Measurements from ENCODE around the gene GRIK4. TPM values are rescaled to one million over a fixed set of nuclear protein-coding genes. Genes with fewer than 3 reads are reported as not detected.
"Not testable (repeated sequence)": the region's sequence is repeated elsewhere in the genome, so short reads cannot be mapped to it uniquely, and the experiment has no call there.

GRIK4 gene
- total RNA-seq, 3 donors from 2014 or later (not counting 1 experiment from before 2014, with no cell fraction given): 2.2 to 32.3 (median 21.9) TPM

- ATAC-seq (no peak), DNase-seq (no peak)
- Histone ChIP-seq H3K36me3 (ENCODE audit: control insufficient read depth, insufficient read depth, low read length) (no peaks in the 10 kb centered on the region), H3K27me3 (ENCODE audit: control insufficient read depth, insufficient read depth, low read length) (peaks cover 2% of the 10 kb centered on the region), H3K27ac (ENCODE audit: low read length) (no peak overlapping the region), H3K4me1 (ENCODE audit: control insufficient read depth, insufficient read depth, low read length) (no peaks in the 10 kb centered on the region), H3K9me3 (ENCODE audit: control insufficient read depth, insufficient read depth, low read length) (no peaks in the 10 kb centered on the region), H3K4me3 (ENCODE audit: low read length) (no peak overlapping the region)
- intact Hi-C loops (cut with micrococcal nuclease): no loop called here
- no peak overlapping the region for H3K4me3 Mint-ChIP-seq
- H3K9me3 Mint-ChIP-seq: peaks cover 0 to 2% of the 10 kb centered on the region in 2 donors
- TF ChIP-seq CTCF (IDR thresholded peaks at IDR 0.05): no peak
- 88% methylated on average over 10 of the region's 14 CpGs for WGBS (ENCODE audit: insufficient coverage)
- peaks cover 0 to 15% of the 10 kb centered on the region in 2 donors for H3K4me1 Mint-ChIP-seq
- no peak overlapping the region for H3K27ac Mint-ChIP-seq
- peaks cover 0 to 19% of the 10 kb centered on the region in 2 donors for H3K27me3 Mint-ChIP-seq (ENCODE audit: low read depth in 2 of 2)
- H3K36me3 Mint-ChIP-seq: no peaks in the 10 kb centered on the region
Measured at GRCh38 chr11:120578596-120579154, 67.1 kb downstream of the GRIK4 start.

- ATAC-seq (no peak), DNase-seq (no peak)
- no peaks in the 10 kb centered on the region for H3K36me3 ChIP-seq (ENCODE audit: control insufficient read depth, insufficient read depth, low read length)
- H3K27me3 ChIP-seq (ENCODE audit: control insufficient read depth, insufficient read depth, low read length): peaks cover 2% of the 10 kb centered on the region
- TF ChIP-seq CTCF (IDR thresholded peaks at IDR 0.05): no peak
- no peaks in the 10 kb centered on the region for H3K4me1 ChIP-seq (ENCODE audit: control insufficient read depth, insufficient read depth, low read length)
- H3K4me3 ChIP-seq (ENCODE audit: low read length): no peak overlapping the region
- WGBS (ENCODE audit: insufficient coverage): 65% methylated on average over 7 of the region's 7 CpGs
- H3K36me3 Mint-ChIP-seq: no peaks in the 10 kb centered on the region
- intact Hi-C loops (cut with micrococcal nuclease): no loop called here
- H3K4me3 Mint-ChIP-seq: no peak overlapping the region
- H3K27ac Mint-ChIP-seq: no peak overlapping the region
- no peak overlapping the region for H3K27ac ChIP-seq (ENCODE audit: low read length)
- peaks cover 0 to 15% of the 10 kb centered on the region in 2 donors for H3K4me1 Mint-ChIP-seq
- H3K27me3 Mint-ChIP-seq (ENCODE audit: low read depth in 2 of 2): peaks cover 0 to 27% of the 10 kb centered on the region in 2 donors
- no peaks in the 10 kb centered on the region for H3K9me3 ChIP-seq (ENCODE audit: control insufficient read depth, insufficient read depth, low read length)
- peaks cover 0 to 4% of the 10 kb centered on the region in 2 donors for H3K9me3 Mint-ChIP-seq
Measured at GRCh38 chr11:120579611-120580031, 68.1 kb downstream of the GRIK4 start.

- Histone ChIP-seq H3K27me3 (ENCODE audit: control insufficient read depth, insufficient read depth, low read length) (peaks cover 2% of the 10 kb centered on the region), H3K4me1 (ENCODE audit: control insufficient read depth, insufficient read depth, low read length) (no peaks in the 10 kb centered on the region), H3K9me3 (ENCODE audit: control insufficient read depth, insufficient read depth, low read length) (no peaks in the 10 kb centered on the region), H3K27ac (ENCODE audit: low read length) (no peak overlapping the region), H3K36me3 (ENCODE audit: control insufficient read depth, insufficient read depth, low read length) (no peaks in the 10 kb centered on the region), H3K4me3 (ENCODE audit: low read length) (no peak overlapping the region)
- Mint-ChIP-seq H3K4me1 (peaks cover 0 to 23% of the 10 kb centered on the region in 2 donors), H3K36me3 (no peaks in the 10 kb centered on the region), H3K4me3 (no peak overlapping the region), H3K27me3 (ENCODE audit: low read depth in 2 of 2) (peaks cover 2 to 44% of the 10 kb centered on the region in 2 donors), H3K27ac (no peak overlapping the region), H3K9me3 (peaks cover 0 to 4% of the 10 kb centered on the region in 2 donors)
- intact Hi-C loops (cut with micrococcal nuclease): no loop called here
- TF ChIP-seq CTCF (IDR thresholded peaks at IDR 0.05): no peak
- 30% methylated on average over 3 of the region's 4 CpGs for WGBS (ENCODE audit: insufficient coverage)
- DNase-seq: no peak
- ATAC-seq: no peak
Measured at GRCh38 chr11:120581313-120581712, 69.8 kb downstream of the GRIK4 start.

- H3K4me3 ChIP-seq (ENCODE audit: low read length); H3K4me3 Mint-ChIP-seq; H3K36me3 Mint-ChIP-seq; H3K27ac ChIP-seq (ENCODE audit: low read length); H3K36me3 ChIP-seq (ENCODE audit: control insufficient read depth, insufficient read depth, low read length); H3K27ac Mint-ChIP-seq; H3K9me3 ChIP-seq (ENCODE audit: control insufficient read depth, insufficient read depth, low read length); H3K9me3 Mint-ChIP-seq; intact Hi-C loops (cut with micrococcal nuclease); H3K27me3 ChIP-seq (ENCODE audit: control insufficient read depth, insufficient read depth, low read length); DNase-seq; ATAC-seq; H3K4me1 ChIP-seq (ENCODE audit: control insufficient read depth, insufficient read depth, low read length): not testable (repeated sequence)
- Mint-ChIP-seq H3K4me1 (peaks cover 0 to 19% of the 10 kb centered on the region in 2 donors), H3K27me3 (ENCODE audit: low read depth in 2 of 2) (peaks cover 2 to 38% of the 10 kb centered on the region in 2 donors)
- WGBS (ENCODE audit: insufficient coverage): 94% methylated on average over 3 of the region's 3 CpGs
Measured at GRCh38 chr11:120582535-120582934, 71.0 kb downstream of the GRIK4 start.

All from natural killer cell (primary cell).